Measurements from ENCODE around the gene SDF2L1.

DNA sequence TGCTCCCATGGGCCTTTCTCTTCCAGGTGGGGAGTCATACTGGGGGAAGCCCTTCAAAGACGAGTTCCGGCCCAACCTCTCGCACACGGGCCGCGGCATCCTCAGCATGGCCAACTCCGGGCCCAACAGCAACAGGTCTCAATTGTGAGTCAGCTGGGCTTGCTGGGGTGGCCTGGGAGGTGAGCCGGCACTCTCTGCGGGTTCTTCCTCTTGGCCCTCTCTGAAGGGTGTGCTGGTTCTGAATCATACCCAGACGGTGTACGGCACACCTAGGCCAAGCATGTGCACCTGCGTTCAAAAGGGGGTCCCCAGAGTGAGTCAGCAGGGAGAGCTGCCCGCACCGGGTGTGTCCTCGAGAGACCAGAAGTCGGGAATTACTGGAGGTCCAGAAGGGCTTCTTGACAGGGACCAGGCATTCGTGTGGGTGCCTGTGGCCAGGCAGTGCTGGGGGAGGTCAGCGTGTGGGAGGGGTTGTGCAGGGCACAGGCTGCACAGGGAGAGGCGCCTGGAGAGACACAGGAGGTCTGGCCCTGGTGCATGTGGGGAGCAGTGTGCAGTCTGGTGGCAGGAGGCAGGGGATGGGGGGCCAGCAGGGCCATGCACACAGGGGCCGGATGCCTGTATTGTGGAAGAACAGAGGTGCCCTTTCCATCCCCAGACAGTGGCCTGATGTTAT lies 46.7 kb downstream of the SDF2L1 start:
- TF ChIP-seq, protein P1, sequence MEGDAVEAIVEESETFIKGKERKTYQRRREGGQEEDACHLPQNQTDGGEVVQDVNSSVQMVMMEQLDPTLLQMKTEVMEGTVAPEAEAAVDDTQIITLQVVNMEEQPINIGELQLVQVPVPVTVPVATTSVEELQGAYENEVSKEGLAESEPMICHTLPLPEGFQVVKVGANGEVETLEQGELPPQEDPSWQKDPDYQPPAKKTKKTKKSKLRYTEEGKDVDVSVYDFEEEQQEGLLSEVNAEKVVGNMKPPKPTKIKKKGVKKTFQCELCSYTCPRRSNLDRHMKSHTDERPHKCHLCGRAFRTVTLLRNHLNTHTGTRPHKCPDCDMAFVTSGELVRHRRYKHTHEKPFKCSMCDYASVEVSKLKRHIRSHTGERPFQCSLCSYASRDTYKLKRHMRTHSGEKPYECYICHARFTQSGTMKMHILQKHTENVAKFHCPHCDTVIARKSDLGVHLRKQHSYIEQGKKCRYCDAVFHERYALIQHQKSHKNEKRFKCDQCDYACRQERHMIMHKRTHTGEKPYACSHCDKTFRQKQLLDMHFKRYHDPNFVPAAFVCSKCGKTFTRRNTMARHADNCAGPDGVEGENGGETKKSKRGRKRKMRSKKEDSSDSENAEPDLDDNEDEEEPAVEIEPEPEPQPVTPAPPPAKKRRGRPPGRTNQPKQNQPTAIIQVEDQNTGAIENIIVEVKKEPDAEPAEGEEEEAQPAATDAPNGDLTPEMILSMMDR (IDR thresholded peaks at IDR 0.05): no peak
- TF ChIP-seq POLR2A (IDR thresholded peaks at IDR 0.05): no peak

All from thyroid gland (tissue), 4 donors.